Measurements from ENCODE around the gene FOXO3B. TPM values are rescaled to one million over a fixed set of nuclear protein-coding genes. Genes with fewer than 3 reads are reported as not detected.
"Not testable (repeated sequence)": the region's sequence is repeated elsewhere in the genome, so short reads cannot be mapped to it uniquely, and the experiment has no call there.

Gene FOXO3B
- 1.1 TPM for total RNA-seq
- long read RNA-seq: 0 reads

GRCh38 chr17:18681767-18682571, at the start of gene FOXO3B:
Gene FOXO3B, minus strand, starts transcription at chr17:18682314. Its CDS starts 663 bp downstream, at chr17:18681651.
- intact Hi-C loops (cut with DNase I): not testable (repeated sequence)
- peak; percentile 94 for DNase-seq (ENCODE audit: low spot score)

GRCh38 chr17:18723509-18723908, 41.4 kb upstream of the FOXO3B start:
- intact Hi-C loops (cut with DNase I); DNase-seq (ENCODE audit: low spot score): not testable (repeated sequence)

GRCh38 chr17:18722612-18723011, 40.5 kb upstream of the FOXO3B start:
- DNase-seq (ENCODE audit: low spot score); intact Hi-C loops (cut with DNase I): not testable (repeated sequence)

GRCh38 chr17:18721775-18722547, 39.8 kb upstream of the FOXO3B start:
- intact Hi-C loops (cut with DNase I); DNase-seq (ENCODE audit: low spot score): not testable (repeated sequence)

GRCh38 chr17:18719428-18720110, 37.5 kb upstream of the FOXO3B start:
- intact Hi-C loops (cut with DNase I); DNase-seq (ENCODE audit: low spot score): not testable (repeated sequence)

GRCh38 chr17:18718643-18719427, 36.7 kb upstream of the FOXO3B start:
- DNase-seq (ENCODE audit: low spot score); intact Hi-C loops (cut with DNase I): not testable (repeated sequence)

- DNase-seq (ENCODE audit: low spot score); intact Hi-C loops (cut with DNase I): not testable (repeated sequence)
Measured at GRCh38 chr17:18712354-18712999, 30.4 kb upstream of the FOXO3B start.

- intact Hi-C loops (cut with DNase I); DNase-seq (ENCODE audit: low spot score): not testable (repeated sequence)
Measured at GRCh38 chr17:18708215-18708614, 26.1 kb upstream of the FOXO3B start.

GRCh38 chr17:18705955-18706354, 23.8 kb upstream of the FOXO3B start:
- DNase-seq (ENCODE audit: low spot score); intact Hi-C loops (cut with DNase I): not testable (repeated sequence)

- intact Hi-C loops (cut with DNase I): not testable (repeated sequence)
Measured at GRCh38 chr17:18698473-18699103, 16.5 kb upstream of the FOXO3B start.

GRCh38 chr17:18695143-18695542, 13.0 kb upstream of the FOXO3B start:
- DNase-seq (ENCODE audit: low spot score); intact Hi-C loops (cut with DNase I): not testable (repeated sequence)

More at GRCh38 chr17:18698473-18699103, 16.5 kb upstream of the FOXO3B start:
- DNase-seq (ENCODE audit: low spot score): not testable (repeated sequence)

GRCh38 chr17:18682668-18683067, 554 bp upstream of the FOXO3B start:
- intact Hi-C loops (cut with DNase I): not testable (repeated sequence)

GRCh38 chr17:18677381-18677780, 4.7 kb downstream of the FOXO3B start:
- intact Hi-C loops (cut with DNase I); DNase-seq (ENCODE audit: low spot score): not testable (repeated sequence)

More at GRCh38 chr17:18682668-18683067, 554 bp upstream of the FOXO3B start:
- DNase-seq (ENCODE audit: low spot score): not testable (repeated sequence)

GRCh38 chr17:18676928-18677327, 5.2 kb downstream of the FOXO3B start:
- DNase-seq (ENCODE audit: low spot score); intact Hi-C loops (cut with DNase I): not testable (repeated sequence)

GRCh38 chr17:18672395-18673227, 9.5 kb downstream of the FOXO3B start:
- intact Hi-C loops (cut with DNase I); DNase-seq (ENCODE audit: low spot score): not testable (repeated sequence)

- DNase-seq (ENCODE audit: low spot score); intact Hi-C loops (cut with DNase I): not testable (repeated sequence)
Measured at GRCh38 chr17:18668625-18669024, 13.5 kb downstream of the FOXO3B start.

- intact Hi-C loops (cut with DNase I); DNase-seq (ENCODE audit: low spot score): not testable (repeated sequence)
Measured at GRCh38 chr17:18667535-18667934, 14.6 kb downstream of the FOXO3B start.

Data from cardiac septum (tissue), 1 donor.